Islet of Langerhans (tissue), 1 donor: Measurements from ENCODE around the gene CAMTA1.

ENCODE experiments used
- FAIRE-seq: peaks from one replicate; lab custom pipeline; 2011; peaks lifted over from hg19 to GRCh38; lab: Jason Lieb, UNC

CAMTA1 gene

DNA sequence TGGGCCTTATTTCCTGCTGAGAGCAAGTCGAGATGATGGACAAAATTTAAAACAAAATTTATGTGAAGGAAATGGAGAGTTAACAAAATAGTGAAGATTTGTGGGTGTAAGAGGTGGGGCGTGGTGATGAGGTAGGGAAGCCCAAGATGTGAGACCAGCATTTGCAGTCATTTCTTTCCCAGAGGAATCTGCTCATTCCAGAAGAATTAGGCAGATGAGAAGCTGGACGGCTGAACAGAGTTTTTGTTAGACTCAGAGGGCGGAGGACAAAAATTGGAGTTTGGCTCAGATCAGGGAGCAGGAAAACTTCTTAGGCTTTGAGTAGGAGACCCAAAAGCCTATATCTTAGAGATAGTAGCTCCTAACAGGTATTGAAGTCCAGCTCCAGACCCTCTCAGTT lies 65.3 kb downstream of the CAMTA1 start:
- FAIRE-seq: no peak

- no peak for FAIRE-seq
Observed at GRCh38 chr1:6852136-6852890, 67.1 kb downstream of the CAMTA1 start.

- FAIRE-seq: no peak
Observed at GRCh38 chr1:6854166-6854565, 68.9 kb downstream of the CAMTA1 start.

- FAIRE-seq: no peak
Observed at GRCh38 chr1:6857831-6858230, 72.6 kb downstream of the CAMTA1 start.

- FAIRE-seq: no peak
Observed at GRCh38 chr1:6858596-6858995, 73.3 kb downstream of the CAMTA1 start.

DNA sequence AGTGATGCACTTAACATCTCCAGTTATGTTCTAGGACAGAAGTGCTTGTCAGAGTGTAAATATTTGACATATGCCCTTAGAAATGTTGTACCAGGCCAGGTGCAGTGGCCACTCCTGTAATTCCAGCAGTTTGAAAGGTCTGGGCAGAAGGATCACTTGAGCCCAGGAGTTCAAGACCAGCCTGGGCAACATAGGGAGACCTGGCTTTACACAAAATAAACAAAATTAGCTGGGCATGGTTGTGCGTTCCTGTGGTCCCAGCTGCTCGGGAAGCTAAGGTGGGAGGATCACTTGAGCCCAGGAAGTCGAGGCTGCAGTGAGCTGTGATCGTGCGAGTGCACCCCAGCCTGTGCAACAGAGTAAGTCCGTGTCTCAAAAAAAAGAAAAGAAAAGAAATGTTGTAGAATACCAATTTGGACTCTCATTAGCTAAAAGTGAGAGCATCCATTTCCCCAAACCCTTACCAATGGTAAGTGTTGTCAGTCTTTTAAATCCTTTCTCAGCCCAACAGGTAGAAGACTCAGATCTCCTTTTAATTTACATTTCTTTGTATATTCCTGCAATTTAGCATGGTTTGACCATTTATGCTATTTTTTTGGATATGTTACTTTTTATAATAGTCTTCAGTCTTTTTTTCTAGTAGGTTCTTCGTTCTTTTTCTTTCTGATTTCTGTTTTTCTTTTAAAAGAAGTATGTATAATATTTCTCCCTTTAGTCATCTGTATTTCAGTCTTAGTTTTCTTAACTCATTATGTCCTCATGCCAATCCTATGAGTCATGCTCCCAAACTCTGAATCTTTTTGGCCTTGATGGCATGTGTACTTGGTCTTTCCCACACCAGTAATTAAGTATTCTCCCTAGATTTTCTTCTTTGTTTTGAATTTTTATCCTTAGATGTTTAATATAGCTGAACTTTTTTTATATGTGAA lies 74.4 kb downstream of the CAMTA1 start:
- no peak for FAIRE-seq

DNA sequence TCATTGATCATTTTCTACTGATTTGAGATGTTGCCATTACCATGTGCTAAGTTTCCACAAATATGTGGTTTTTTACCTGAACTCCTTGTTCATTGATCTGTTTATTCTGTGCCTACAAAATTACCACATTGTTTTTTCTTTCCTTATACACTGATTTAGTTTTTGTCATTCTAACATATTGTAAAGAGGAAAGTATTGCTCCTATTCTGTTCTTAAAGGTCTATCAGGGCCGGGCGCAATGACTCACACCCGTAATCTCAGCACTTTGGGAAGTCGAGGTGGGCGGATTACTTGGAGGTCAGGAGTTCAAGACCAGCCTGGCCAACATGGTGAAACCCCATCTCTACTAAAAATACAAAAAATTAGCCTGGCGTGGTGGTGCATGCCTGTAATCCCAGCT lies 75.1 kb downstream of the CAMTA1 start:
- no peak for FAIRE-seq

GRCh38 chr1:6861075-6861724 lies 75.9 kb downstream of the CAMTA1 start:
- no peak for FAIRE-seq

DNA sequence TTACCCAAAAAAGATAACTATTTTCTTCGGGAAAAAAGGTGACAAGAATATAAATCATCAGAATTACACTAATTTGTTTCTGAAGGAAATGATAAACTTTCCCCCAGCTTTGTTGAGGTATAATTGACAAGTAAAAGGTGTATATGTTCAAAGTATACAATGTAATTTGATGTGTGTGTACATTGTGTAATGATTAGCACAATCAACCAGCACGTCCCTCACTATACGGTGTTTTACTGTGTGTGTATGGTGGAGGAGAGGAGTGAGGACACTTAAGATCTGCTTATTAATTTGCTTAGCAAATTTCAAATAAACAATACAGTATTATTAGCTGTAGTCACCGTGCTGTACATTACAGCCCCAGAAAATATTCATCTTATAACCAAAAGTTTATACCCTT lies 77.7 kb downstream of the CAMTA1 start:
- FAIRE-seq: no peak

- no peak for FAIRE-seq
Observed at GRCh38 chr1:6864166-6864565, 78.9 kb downstream of the CAMTA1 start.

GRCh38 chr1:6866825-6867224 lies 81.6 kb downstream of the CAMTA1 start:
- no peak for FAIRE-seq

DNA sequence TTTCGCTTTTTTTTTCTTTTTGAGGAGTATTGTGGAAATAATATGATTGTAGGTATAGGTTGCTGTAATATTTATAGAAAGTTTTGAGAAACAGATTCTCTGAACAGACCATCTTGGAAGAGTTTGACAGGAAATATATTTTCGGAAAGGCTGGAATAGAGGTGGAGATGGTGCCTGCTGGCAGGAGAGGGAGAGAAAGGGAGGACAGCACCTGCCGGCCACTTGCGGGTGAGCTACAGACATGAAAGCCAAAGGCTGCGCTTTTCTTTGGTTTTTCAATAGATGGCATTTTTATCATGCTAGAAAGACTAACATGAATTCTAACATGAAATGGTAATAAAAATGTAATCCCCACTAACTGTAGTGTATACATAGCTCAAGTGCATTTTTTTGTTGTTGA lies 82.1 kb downstream of the CAMTA1 start:
- FAIRE-seq: no peak

GRCh38 chr1:6867729-6868659 lies 82.7 kb downstream of the CAMTA1 start:
- FAIRE-seq: no peak

DNA sequence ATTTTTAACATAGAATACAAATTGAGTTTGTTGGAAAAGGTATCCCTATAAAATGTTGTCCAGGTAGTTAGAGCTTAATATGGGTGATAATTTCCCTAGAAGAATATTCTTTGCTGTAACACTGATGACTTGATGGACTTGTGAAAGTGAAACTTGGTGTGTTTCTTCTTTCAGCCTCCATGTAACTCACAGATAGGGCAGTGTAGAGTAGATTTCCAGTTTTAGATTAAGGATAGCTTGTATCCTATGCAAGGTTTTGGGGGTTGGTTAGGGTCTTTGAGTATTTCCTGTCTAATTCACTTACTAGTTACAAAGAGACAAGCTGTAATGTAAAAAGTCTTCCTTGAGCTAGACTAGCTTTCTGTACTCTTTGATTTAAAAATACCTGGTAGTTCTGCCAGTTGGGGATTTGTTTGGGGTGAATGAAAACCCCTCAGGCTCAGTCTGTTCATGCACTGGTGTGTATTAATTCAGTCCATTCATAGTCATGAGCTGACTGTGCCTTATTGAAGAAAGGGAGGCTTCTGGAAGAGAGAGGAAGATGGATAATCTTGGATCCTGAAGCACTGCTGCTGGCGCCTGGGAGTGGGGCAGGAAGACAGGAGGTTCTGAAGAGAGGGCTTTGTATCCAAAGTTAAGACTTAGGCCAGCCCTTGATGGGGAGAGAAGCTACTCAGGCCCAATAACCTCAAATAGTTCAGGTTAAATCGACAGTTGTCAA lies 83.6 kb downstream of the CAMTA1 start:
- no peak for FAIRE-seq

GRCh38 chr1:6869545-6869944 lies 84.3 kb downstream of the CAMTA1 start:
- FAIRE-seq: no peak

DNA sequence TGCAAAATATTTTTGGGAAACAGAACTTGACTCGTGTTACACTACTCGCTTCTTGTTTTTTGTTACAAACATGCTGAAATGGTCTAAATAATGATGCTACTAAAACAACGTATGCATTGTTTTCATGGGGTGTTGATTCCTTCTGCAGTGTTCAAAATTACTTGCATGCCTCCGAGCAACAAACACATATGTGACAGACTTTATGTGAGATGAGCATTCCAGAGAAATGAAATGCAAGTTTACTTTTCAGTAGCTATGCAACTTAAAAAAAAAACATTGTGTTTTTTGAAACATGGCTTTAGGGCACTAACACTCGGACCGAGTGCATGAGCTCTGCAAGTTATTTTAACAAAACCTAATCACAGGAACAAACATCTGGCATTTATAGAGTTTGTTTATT lies 84.8 kb downstream of the CAMTA1 start:
- FAIRE-seq: no peak

DNA sequence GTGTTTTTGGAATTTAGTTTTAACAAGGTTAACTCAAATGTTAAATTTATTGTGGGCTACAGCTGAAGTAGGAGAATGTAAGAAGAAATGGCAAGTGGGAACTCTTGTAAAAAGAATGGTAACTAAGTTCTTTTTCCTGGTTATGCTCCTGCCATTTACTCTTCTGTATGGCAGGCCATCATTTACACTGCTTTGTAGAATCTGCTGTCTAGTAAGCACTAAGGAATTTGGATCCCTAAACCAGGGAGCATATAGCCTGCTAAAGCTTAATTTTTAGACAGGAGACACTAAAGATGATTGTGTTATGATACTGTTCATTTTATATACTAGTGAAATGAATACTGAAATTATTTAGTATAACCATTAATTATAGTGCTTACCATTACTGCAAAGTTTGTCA lies 85.3 kb downstream of the CAMTA1 start:
- FAIRE-seq: no peak

GRCh38 chr1:6871300-6871972 lies 86.2 kb downstream of the CAMTA1 start:
- no peak for FAIRE-seq

DNA sequence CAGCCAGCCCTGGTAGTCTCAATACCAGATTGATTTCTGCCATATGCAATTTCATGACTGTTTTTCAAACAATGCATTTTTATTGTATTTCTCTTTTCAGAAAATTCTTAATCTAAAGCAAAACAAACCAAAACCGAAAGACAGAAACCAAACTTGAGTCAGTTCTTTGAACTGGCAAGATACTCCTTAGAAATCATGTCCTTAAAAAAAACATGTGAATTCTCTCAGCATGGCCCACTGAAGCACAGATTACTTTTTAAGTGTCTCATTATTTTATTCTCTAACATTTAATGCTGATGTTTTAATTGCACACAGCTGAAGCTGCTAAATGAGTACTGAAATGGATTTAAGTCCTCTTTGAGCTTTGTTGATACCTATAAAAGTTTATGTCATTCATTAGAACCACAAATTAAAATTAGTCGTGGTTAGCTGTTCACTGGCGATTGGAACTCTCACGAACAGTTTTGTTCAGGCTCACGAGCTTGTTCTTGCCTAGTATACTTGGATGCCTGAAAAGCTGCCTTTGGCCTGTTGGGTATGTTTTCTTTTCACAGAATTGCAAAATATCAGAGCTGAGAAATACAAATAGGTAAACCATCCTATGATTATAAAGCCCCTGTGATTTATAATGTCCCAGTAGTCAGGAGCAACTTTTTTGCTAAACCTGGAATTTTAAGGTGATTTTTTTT lies 87.5 kb downstream of the CAMTA1 start:
- no peak for FAIRE-seq
